GM08714 (cell line): ENCODE measurements around the gene HOXA1.

Experiments used
- H3K4me3 ChIP-seq: fragments of 200-500 bp; sonication (Bioruptor generic); 2 replicates; pipeline ENCODE4 v1.5.1; 2014; ENCODE audit warnings: mild to moderate bottlenecking, low read length, inconsistent platforms
- ZNF274 ChIP-seq: IDR thresholded peaks from 2 replicates; pipeline ENCODE4 v1.6.1; 2012; ENCODE audit warnings: mild to moderate bottlenecking, low read depth, low read length

The HOXA1 gene

GRCh38 chr7:27126596-27127327 is 31.0 kb upstream of the HOXA1 start:
- no peak for TF ChIP-seq ZNF274
- no peak overlapping the region for H3K4me3 ChIP-seq

GRCh38 chr7:27125986-27126394 is 30.2 kb upstream of the HOXA1 start:
- no peak overlapping the region for H3K4me3 ChIP-seq
- TF ChIP-seq ZNF274 = no peak

GRCh38 chr7:27124902-27125689 is 29.3 kb upstream of the HOXA1 start:
- TF ChIP-seq ZNF274 = no peak
- H3K4me3 ChIP-seq = no peak overlapping the region

- no peak for TF ChIP-seq ZNF274
- H3K4me3 ChIP-seq = no peak overlapping the region
Observed at GRCh38 chr7:27124096-27124901, 28.5 kb upstream of the HOXA1 start.

GRCh38 chr7:27123477-27124053 is 27.8 kb upstream of the HOXA1 start:
- no peak overlapping the region for H3K4me3 ChIP-seq
- no peak for TF ChIP-seq ZNF274

- TF ChIP-seq ZNF274 = no peak
- no peak overlapping the region for H3K4me3 ChIP-seq
Observed at GRCh38 chr7:27123007-27123476, 27.2 kb upstream of the HOXA1 start.

- H3K4me3 ChIP-seq = no peak overlapping the region
- no peak for TF ChIP-seq ZNF274
Observed at GRCh38 chr7:27122077-27122910, 26.5 kb upstream of the HOXA1 start.

GRCh38 chr7:27121684-27122076 is 25.9 kb upstream of the HOXA1 start:
- H3K4me3 ChIP-seq = no peak overlapping the region
- no peak for TF ChIP-seq ZNF274

GRCh38 chr7:27119412-27119911 is 23.7 kb upstream of the HOXA1 start:
- H3K4me3 ChIP-seq = no peak overlapping the region
- no peak for TF ChIP-seq ZNF274

GRCh38 chr7:27118580-27118979 is 22.8 kb upstream of the HOXA1 start:
- TF ChIP-seq ZNF274 = no peak
- H3K4me3 ChIP-seq = no peak overlapping the region

GRCh38 chr7:27117887-27118491 is 22.2 kb upstream of the HOXA1 start:
- no peak for TF ChIP-seq ZNF274
- H3K4me3 ChIP-seq = no peak overlapping the region

GRCh38 chr7:27116962-27117886 is 21.4 kb upstream of the HOXA1 start:
- no peak overlapping the region for H3K4me3 ChIP-seq
- TF ChIP-seq ZNF274 = no peak
